ENCODE results near the gene ME3.
"Not testable (repeated sequence)": the region's sequence is repeated elsewhere in the genome, so short reads cannot be mapped to it uniquely, and the experiment has no call there.

The ME3 gene

GRCh38 chr11:86553265-86553664 lies 119.2 kb downstream of the ME3 start:
- no peak for FAIRE-seq

GRCh38 chr11:86551288-86552092 lies 120.9 kb downstream of the ME3 start:
- FAIRE-seq = no peak

- FAIRE-seq = no peak
These were observed 121.7 kb downstream of the ME3 start for GRCh38 chr11:86550757-86551156.

GRCh38 chr11:86548271-86548917 lies 124.0 kb downstream of the ME3 start:
- no peak for FAIRE-seq

GRCh38 chr11:86547727-86548126 lies 124.7 kb downstream of the ME3 start:
- FAIRE-seq = no peak

- FAIRE-seq = not testable (repeated sequence)
These were observed 131.1 kb downstream of the ME3 start for GRCh38 chr11:86541299-86541698.

GRCh38 chr11:86538223-86538548 lies 134.2 kb downstream of the ME3 start:
- FAIRE-seq = no peak

GRCh38 chr11:86537541-86538222 lies 134.7 kb downstream of the ME3 start:
- FAIRE-seq = no peak

GRCh38 chr11:86535773-86536172 lies 136.6 kb downstream of the ME3 start:
- no peak for FAIRE-seq

GRCh38 chr11:86524620-86525352 lies 147.6 kb downstream of the ME3 start:
- FAIRE-seq = no peak

GRCh38 chr11:86523738-86524619 lies 148.4 kb downstream of the ME3 start:
- FAIRE-seq = no peak

GRCh38 chr11:86522512-86522911 lies 149.9 kb downstream of the ME3 start:
- not testable (repeated sequence) for FAIRE-seq

- FAIRE-seq = no peak
These were observed 153.1 kb downstream of the ME3 start for GRCh38 chr11:86519064-86519911.

GRCh38 chr11:86518211-86518610 lies 154.2 kb downstream of the ME3 start:
- FAIRE-seq = no peak

- FAIRE-seq = no peak
These were observed 154.9 kb downstream of the ME3 start for GRCh38 chr11:86517557-86517956.

GRCh38 chr11:86515297-86516094 lies 156.9 kb downstream of the ME3 start:
- no peak for FAIRE-seq

- FAIRE-seq = no peak
These were observed 158.0 kb downstream of the ME3 start for GRCh38 chr11:86514453-86514852.

- FAIRE-seq = no peak
These were observed 158.6 kb downstream of the ME3 start for GRCh38 chr11:86513746-86514373.

- FAIRE-seq = no peak
These were observed 159.3 kb downstream of the ME3 start for GRCh38 chr11:86513138-86513537.

GRCh38 chr11:86511086-86511551 lies 161.3 kb downstream of the ME3 start:
- FAIRE-seq = no peak

Data from colon (tissue), 2 donors.